ENCODE results near the gene RAMP3.

DNA sequence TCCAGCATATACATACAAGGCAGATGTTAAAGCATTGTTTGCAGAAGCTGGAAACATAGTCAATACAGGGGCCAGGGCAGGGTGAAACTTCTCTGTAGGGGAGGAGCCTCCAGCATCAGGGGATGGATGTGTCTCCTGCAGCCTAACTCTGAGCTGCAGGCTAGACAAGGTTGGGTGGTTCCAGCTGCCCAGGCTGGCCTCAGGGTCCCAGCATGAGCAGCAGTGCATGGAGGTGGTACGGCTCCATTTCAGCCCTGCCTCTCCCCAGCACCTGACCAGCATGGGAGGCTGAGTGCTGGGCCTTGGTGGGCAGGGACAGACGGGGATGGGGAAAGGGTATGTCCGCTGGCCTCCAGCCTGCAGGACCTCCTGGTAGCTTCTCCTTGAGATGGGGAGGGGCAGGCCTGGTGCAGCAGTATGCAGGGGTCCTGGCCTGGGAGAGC is 38.7 kb upstream of the RAMP3 start:
- TF ChIP-seq, protein P1, sequence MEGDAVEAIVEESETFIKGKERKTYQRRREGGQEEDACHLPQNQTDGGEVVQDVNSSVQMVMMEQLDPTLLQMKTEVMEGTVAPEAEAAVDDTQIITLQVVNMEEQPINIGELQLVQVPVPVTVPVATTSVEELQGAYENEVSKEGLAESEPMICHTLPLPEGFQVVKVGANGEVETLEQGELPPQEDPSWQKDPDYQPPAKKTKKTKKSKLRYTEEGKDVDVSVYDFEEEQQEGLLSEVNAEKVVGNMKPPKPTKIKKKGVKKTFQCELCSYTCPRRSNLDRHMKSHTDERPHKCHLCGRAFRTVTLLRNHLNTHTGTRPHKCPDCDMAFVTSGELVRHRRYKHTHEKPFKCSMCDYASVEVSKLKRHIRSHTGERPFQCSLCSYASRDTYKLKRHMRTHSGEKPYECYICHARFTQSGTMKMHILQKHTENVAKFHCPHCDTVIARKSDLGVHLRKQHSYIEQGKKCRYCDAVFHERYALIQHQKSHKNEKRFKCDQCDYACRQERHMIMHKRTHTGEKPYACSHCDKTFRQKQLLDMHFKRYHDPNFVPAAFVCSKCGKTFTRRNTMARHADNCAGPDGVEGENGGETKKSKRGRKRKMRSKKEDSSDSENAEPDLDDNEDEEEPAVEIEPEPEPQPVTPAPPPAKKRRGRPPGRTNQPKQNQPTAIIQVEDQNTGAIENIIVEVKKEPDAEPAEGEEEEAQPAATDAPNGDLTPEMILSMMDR (IDR thresholded peaks at IDR 0.05) = no peak
- TF ChIP-seq POLR2A (IDR thresholded peaks at IDR 0.05) = no peak
- no peak for TF ChIP-seq EP300 (IDR thresholded peaks at IDR 0.05)

Data from tibial nerve (tissue), 4 donors.